ENCODE results near the gene RNPS1. TPM values are rescaled to one million over a fixed set of nuclear protein-coding genes. Genes with fewer than 3 reads are reported as not detected.

Gene RNPS1
- polyA plus RNA-seq, 1 donor from 2014 or later: 180 TPM

DNA sequence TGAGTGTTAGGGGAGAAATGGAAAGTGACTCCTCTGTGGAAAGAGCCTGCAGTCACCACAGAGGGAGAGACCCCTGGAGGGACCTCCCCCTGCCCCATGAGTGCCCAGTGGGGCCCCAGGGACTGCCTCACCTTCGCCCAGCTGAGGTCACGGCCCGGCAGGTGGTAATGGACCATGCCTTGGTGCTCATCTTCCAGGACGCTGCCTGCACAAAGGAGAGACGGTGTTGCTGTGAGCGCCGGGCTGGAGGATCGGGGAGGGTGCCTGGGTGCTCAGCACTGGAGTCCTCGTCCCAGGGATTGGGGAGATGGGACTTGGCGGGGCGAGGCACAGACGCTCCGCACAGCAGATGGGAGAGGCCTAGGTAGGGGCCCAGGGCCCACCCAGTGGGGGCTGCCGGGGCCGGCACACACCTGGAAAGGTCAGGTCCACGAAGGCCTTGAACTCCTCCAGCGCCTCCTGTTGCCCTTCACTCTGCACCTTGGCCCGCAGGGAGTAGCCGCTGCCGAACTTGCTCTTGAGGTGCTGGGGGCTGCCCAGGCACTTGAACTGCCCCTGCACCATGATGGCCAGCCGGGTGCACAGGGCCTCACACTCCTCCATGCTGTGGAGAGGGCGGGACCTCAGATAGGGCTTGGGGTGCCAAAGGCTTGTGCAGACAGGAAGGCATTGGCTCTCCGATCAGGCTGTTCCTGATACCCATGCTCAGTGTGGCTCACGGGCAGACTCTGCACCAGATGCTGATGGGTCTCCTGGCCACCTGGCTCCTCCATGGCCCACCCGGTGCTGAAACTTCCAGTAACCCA, 9.7 kb upstream of the RNPS1 start:
- H3K27ac ChIP-seq (ENCODE audit: low read length): no peak overlapping the region
- H3K36me3 ChIP-seq (ENCODE audit: insufficient read depth, low read length): no peaks in the 10 kb centered on the region
- H3K4me2 ChIP-seq (ENCODE audit: low read length): no peak overlapping the region
- no peaks in the 10 kb centered on the region for H3K9me3 ChIP-seq (ENCODE audit: low read length)
- no peaks in the 10 kb centered on the region for H3F3A ChIP-seq (ENCODE audit: insufficient read depth, low read length, poor library complexity, severe bottlenecking)
- H4K20me1 ChIP-seq (ENCODE audit: insufficient read depth): no peaks in the 10 kb centered on the region
- no peak overlapping the region for H2AFZ ChIP-seq (ENCODE audit: low read depth, low read length)
- TF ChIP-seq MXI1 (conservative IDR thresholded peaks at IDR 0.05; ENCODE audit: poor library complexity, severe bottlenecking) (no peak), RAD21 (conservative IDR thresholded peaks at IDR 0.05) (no peak), EZH2 (IDR thresholded peaks at IDR 0.05; ENCODE audit: borderline replicate concordance, insufficient read depth, low read length, poor library complexity, severe bottlenecking) (no peak), SMC3 (conservative IDR thresholded peaks at IDR 0.05; ENCODE audit: poor library complexity) (no peak), POLR2AphosphoS5 (IDR thresholded peaks at IDR 0.05) (no peak), TAF1 (IDR thresholded peaks at IDR 0.05; ENCODE audit: low read depth) (no peak), EP300 (conservative IDR thresholded peaks at IDR 0.05; ENCODE audit: poor library complexity, severe bottlenecking) (no peak)
- TF ChIP-seq, protein P1, sequence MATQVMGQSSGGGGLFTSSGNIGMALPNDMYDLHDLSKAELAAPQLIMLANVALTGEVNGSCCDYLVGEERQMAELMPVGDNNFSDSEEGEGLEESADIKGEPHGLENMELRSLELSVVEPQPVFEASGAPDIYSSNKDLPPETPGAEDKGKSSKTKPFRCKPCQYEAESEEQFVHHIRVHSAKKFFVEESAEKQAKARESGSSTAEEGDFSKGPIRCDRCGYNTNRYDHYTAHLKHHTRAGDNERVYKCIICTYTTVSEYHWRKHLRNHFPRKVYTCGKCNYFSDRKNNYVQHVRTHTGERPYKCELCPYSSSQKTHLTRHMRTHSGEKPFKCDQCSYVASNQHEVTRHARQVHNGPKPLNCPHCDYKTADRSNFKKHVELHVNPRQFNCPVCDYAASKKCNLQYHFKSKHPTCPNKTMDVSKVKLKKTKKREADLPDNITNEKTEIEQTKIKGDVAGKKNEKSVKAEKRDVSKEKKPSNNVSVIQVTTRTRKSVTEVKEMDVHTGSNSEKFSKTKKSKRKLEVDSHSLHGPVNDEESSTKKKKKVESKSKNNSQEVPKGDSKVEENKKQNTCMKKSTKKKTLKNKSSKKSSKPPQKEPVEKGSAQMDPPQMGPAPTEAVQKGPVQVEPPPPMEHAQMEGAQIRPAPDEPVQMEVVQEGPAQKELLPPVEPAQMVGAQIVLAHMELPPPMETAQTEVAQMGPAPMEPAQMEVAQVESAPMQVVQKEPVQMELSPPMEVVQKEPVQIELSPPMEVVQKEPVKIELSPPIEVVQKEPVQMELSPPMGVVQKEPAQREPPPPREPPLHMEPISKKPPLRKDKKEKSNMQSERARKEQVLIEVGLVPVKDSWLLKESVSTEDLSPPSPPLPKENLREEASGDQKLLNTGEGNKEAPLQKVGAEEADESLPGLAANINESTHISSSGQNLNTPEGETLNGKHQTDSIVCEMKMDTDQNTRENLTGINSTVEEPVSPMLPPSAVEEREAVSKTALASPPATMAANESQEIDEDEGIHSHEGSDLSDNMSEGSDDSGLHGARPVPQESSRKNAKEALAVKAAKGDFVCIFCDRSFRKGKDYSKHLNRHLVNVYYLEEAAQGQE (IDR thresholded peaks at IDR 0.05; ENCODE audit: borderline replicate concordance): no peak
- TF ChIP-seq, protein P2, sequence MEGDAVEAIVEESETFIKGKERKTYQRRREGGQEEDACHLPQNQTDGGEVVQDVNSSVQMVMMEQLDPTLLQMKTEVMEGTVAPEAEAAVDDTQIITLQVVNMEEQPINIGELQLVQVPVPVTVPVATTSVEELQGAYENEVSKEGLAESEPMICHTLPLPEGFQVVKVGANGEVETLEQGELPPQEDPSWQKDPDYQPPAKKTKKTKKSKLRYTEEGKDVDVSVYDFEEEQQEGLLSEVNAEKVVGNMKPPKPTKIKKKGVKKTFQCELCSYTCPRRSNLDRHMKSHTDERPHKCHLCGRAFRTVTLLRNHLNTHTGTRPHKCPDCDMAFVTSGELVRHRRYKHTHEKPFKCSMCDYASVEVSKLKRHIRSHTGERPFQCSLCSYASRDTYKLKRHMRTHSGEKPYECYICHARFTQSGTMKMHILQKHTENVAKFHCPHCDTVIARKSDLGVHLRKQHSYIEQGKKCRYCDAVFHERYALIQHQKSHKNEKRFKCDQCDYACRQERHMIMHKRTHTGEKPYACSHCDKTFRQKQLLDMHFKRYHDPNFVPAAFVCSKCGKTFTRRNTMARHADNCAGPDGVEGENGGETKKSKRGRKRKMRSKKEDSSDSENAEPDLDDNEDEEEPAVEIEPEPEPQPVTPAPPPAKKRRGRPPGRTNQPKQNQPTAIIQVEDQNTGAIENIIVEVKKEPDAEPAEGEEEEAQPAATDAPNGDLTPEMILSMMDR (IDR thresholded peaks at IDR 0.05; ENCODE audit: poor library complexity, severe bottlenecking): no peak
- H3K9me2 ChIP-seq (ENCODE audit: insufficient read depth, low read length): no peaks in the 10 kb centered on the region
- H3K79me2 ChIP-seq (replicated peaks; ENCODE audit: insufficient read depth, low read length): no peaks in the 10 kb centered on the region
- H3K9ac ChIP-seq (ENCODE audit: low read length): no peak overlapping the region
- no peak overlapping the region for H3K4me3 ChIP-seq (ENCODE audit: low read length)
- H3K27me3 ChIP-seq (ENCODE audit: insufficient read depth, low read depth, low read length): no peaks in the 10 kb centered on the region

DNA sequence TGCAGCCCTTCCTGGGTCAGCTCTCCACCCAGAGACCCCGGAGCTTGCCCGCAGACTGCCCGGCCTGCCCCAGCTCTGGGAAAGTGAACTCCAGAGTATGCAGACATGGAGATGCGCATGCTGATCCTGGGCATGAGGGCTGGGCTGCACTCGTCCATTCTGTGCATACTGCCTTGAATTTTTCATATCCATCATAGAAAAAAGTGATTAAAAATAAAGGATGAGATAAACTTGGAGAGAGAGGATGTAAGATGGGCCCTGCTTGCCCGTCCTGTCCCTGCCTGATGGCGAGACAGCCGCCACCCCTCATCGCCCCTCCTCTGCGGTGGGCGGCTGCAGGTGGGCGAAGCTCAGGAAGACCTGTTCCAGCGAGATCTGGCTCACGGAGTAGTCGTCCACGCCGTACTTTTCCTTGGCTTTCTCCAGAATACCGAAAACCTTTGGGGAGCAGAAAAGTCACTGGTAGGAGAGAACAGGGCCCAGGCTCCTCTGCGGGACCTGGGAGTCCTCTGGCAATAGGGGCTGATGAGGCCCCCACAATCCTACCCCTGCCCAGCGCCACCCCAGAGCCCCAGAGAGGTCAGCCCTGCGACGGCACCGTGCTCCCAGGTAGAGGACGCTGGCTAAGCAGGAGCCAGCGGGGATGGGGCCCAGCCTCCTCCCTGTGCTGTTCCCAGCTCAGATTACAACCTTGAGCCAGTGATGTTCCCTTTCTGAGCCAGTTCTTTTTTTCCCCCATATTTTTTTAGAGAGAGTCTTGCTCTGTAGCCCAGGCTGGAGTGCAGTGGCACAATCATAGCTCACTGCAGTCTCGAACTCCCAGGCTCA, 8.7 kb upstream of the RNPS1 start:
- H3K4me3 ChIP-seq (ENCODE audit: low read length): no peak overlapping the region
- H3K27ac ChIP-seq (ENCODE audit: low read length): no peak overlapping the region
- no peaks in the 10 kb centered on the region for H4K20me1 ChIP-seq (ENCODE audit: insufficient read depth)
- H3K4me2 ChIP-seq (ENCODE audit: low read length): no peak overlapping the region
- H3F3A ChIP-seq (ENCODE audit: insufficient read depth, low read length, poor library complexity, severe bottlenecking): no peaks in the 10 kb centered on the region
- H3K9ac ChIP-seq (ENCODE audit: low read length): no peak overlapping the region
- H3K9me3 ChIP-seq (ENCODE audit: low read length): no peaks in the 10 kb centered on the region
- H3K27me3 ChIP-seq (ENCODE audit: insufficient read depth, low read depth, low read length): no peaks in the 10 kb centered on the region
- TF ChIP-seq, protein P1 (IDR thresholded peaks at IDR 0.05; ENCODE audit: borderline replicate concordance): no peak
- TF ChIP-seq MXI1 (conservative IDR thresholded peaks at IDR 0.05; ENCODE audit: poor library complexity, severe bottlenecking) (no peak), SMC3 (conservative IDR thresholded peaks at IDR 0.05; ENCODE audit: poor library complexity) (no peak)
- TF ChIP-seq, protein P2 (IDR thresholded peaks at IDR 0.05; ENCODE audit: poor library complexity, severe bottlenecking): no peak
- no peak overlapping the region for H2AFZ ChIP-seq (ENCODE audit: low read depth, low read length)
- H3K36me3 ChIP-seq (ENCODE audit: insufficient read depth, low read length): no peaks in the 10 kb centered on the region
- no peaks in the 10 kb centered on the region for H3K9me2 ChIP-seq (ENCODE audit: insufficient read depth, low read length)
- no peaks in the 10 kb centered on the region for H3K79me2 ChIP-seq (replicated peaks; ENCODE audit: insufficient read depth, low read length)
